ENCODE results near the gene KRTAP12-3.
"Not testable (repeated sequence)": the region's sequence is repeated elsewhere in the genome, so short reads cannot be mapped to it uniquely, and the experiment has no call there.

The KRTAP12-3 gene

GRCh38 chr21:44627831-44628233 is 29.9 kb upstream of the KRTAP12-3 start:
- not testable (repeated sequence) for DNase-seq

DNA sequence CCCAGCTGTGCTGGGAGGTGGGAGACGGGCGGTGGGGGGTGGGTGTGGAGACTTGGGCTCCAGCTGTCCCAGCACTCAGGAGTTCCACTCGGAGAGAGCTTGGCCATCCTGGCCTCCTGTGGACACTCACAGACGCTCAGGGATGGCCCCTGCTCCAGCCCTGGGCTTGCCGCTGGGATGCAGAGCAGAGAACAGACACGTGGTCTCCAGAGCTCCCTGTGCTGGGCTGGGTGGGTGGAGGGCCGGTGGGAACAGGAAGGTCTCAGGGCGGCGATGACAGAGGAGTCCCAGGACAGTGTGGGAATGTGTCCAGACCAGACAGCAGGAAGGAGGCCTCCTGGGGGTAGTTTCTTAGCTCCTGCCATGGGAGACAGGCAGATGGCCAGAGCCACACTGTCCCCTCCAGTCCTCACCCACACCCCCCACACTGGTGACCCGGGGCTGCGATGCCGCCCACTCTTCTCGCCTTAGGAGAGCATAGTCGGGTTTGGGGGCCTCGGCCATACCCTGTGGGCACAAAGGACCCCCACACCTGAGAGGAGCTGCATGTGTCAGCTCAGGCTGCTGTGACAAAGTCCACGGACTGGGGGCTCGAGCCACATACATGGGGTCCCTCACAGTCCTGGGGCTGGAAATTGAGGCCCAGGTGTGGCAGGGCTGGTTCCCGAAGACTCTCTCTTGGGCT is 28.9 kb upstream of the KRTAP12-3 start:
- DNase-seq: no peak

- DNase-seq: no peak
Observed at GRCh38 chr21:44630440-44630839, 27.3 kb upstream of the KRTAP12-3 start.

DNA sequence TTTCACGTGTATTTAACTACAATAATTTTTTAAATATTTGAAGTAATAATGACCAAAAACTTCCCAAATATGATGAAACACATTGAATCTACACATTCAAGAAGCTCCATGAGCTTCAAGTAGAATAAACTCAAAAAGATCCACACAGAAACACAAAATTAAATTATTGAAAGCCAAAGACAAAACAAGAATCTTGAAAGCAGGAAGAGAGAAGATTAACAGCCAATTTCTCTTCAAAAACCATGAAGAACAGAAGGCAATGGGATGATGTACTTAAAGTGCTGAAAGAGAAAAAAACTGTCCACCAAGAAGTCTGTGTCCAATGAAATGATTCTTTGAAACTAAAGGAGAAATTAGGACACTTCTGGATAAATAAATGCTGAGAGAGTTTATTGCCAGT is 25.7 kb upstream of the KRTAP12-3 start:
- no peak for DNase-seq

- no peak for DNase-seq
Observed at GRCh38 chr21:44636209-44637017, 21.3 kb upstream of the KRTAP12-3 start.

GRCh38 chr21:44637018-44637850 is 20.5 kb upstream of the KRTAP12-3 start, which contains the start of gene KRTAP10-10:
Gene KRTAP10-10 (plus strand): TSS chr21:44637356. CDS start chr21:44637418, 62 bp downstream.
- DNase-seq: no peak

DNA sequence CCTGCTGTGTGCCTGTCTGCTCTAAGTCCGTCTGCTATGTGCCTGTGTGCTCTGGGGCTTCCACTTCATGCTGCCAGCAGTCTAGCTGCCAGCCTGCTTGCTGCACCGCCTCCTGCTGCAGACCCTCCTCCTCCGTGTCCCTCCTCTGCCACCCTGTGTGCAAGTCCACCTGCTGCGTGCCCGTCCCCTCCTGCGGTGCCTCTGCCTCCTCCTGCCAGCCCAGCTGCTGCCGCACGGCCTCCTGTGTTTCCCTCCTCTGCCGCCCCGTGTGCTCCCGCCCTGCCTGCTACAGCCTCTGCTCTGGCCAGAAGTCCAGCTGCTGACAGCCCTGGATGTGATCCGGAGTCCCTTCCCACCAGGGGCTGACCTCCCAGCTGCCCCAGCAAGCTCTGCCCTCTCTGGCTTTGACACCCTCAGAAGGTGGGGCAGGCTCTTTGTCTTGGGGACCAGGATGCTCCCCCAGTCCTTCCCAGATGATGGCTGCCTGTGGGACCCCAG is 19.8 kb upstream of the KRTAP12-3 start:
- DNase-seq: not testable (repeated sequence)

DNA sequence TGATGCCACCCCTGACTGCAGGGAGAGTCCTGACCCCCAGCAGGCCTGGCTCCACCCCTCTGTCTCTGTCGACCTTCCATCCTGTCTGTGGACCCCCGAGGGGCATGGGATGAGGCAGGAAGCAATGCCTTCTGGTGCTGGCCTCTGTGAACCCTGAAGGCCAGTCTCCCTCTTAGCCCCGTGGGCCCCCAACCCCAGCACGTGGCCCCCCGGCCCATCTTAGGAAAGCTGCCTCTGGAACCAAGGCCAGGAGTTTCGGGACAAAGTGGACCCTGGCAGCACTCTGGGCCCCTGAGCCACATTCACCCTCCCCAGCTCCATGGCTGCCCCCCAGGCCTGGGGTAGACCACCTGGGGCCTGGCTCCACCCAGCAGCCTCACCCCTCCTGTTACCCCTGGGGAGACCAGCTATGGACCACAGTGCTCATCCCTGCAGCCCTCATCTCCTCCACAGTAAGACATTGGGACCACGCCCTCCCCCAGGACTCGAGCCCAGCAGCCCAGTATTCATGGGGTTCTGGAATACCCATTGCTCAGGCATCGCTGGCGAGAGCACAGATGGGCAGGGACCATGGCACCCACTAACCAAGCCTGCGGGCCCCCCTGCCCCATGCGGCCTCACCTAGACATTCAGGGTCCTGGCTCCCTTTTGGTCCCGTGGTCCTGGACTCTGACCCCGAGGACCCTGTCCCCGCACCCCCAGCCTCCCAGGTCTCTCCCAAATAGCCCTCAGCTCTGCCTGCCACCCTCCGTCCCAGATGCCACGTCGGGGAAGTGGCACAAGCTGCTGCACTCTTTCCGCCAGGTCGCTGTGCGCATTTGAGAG is 19.0 kb upstream of the KRTAP12-3 start:
- not testable (repeated sequence) for DNase-seq

GRCh38 chr21:44639331-44639655 is 18.4 kb upstream of the KRTAP12-3 start:
- DNase-seq: no peak

DNA sequence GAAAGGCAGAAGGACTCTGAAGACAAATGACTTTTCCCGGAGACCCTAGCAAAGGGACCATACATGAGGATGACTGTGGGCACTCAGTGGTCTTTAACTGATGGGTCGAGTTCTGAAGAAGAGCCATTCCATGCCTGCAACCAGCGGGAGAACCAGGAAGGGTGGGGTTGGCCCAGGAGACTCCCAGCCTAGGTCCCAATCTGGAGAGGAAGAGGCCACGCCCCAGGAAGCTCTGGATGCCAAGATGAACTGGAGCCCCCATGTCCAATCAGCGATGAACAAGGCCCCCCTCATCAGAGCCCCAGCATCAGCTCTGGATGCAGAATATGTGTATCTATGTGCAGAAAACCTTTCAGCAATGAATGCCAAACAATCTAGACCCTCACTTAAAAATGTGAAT is 17.0 kb upstream of the KRTAP12-3 start:
- no peak for DNase-seq

GRCh38 chr21:44643741-44644310 is 13.9 kb upstream of the KRTAP12-3 start:
- no peak for DNase-seq

DNA sequence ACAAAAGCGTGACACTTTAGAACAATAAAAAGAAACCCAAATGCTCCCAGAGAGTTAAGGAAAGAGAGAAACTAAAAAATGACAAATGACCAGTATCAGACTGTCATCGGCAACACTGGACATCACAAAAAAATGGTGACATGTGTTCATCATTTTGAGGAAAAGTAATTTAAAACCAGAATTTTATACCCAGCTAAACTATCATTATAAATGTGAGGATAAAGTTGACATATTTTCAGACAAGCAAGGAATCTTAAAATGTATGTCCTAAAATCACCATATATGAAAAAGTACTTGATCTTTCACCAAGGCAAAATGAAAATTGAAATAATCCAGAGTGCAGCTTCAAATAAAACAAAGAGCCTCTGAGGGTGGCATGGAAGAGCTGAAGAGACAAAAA is 12.9 kb upstream of the KRTAP12-3 start:
- DNase-seq: no peak

DNA sequence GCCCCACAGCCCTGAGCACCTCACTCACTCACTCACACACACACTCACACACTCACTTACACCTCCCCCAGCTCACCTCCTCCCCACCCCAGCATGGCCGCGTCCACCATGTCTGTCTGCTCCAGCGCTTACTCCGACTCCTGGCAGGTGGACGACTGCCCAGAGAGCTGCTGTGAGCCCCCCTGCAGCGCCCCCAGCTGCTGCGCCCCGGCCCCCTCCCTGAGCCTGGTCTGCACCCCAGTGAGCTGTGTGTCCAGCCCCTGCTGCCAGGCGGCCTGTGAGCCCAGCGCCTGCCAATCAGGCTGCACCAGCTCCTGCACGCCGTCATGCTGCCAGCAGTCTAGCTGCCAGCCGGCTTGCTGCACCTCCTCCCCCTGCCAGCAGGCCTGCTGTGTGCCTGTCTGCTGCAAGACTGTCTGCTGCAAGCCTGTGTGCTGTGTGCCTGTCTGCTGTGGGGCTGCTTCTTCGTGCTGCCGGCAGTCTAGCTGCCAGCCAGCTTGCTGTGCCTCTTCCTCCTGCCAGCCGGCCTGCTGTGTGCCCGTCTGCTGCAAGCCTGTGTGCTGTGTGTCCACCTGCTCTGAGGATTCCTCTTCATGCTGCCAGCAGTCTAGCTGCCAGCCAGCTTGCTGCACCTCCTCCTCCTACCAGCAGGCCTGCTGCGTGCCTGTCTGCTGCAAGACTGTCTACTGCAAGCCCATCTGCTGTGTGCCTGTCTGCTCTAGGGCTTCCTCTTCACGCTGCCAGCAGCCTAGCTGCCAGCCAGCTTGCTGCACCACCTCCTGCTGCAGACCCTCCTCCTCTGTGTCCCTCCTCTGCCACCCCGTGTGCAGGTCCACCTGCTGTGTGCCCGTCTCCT is 11.1 kb upstream of the KRTAP12-3 start, which contains the start of gene KRTAP10-11:
KRTAP10-11 (plus strand) TSS at position 49 of the 856 bp plus-strand sequence; CDS start at position 94, 45 bp downstream.
- not testable (repeated sequence) for DNase-seq

DNA sequence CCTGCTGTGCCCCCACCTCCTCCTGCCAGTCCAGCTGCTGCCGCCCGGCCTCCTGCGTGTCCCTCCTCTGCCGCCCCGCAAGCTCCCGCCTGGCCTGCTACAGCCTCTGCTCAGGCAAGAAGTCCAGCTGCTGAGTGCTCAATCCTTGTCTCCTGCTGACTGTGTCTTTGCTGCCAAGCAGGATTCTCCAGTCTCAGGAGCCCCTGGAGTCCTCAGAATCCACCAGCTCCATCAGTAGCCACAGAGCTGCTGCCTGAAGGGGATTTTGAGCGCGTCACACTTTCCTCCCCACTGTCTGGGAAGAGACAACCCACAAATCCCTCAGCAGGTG is 10.5 kb upstream of the KRTAP12-3 start:
- DNase-seq: no peak

DNA sequence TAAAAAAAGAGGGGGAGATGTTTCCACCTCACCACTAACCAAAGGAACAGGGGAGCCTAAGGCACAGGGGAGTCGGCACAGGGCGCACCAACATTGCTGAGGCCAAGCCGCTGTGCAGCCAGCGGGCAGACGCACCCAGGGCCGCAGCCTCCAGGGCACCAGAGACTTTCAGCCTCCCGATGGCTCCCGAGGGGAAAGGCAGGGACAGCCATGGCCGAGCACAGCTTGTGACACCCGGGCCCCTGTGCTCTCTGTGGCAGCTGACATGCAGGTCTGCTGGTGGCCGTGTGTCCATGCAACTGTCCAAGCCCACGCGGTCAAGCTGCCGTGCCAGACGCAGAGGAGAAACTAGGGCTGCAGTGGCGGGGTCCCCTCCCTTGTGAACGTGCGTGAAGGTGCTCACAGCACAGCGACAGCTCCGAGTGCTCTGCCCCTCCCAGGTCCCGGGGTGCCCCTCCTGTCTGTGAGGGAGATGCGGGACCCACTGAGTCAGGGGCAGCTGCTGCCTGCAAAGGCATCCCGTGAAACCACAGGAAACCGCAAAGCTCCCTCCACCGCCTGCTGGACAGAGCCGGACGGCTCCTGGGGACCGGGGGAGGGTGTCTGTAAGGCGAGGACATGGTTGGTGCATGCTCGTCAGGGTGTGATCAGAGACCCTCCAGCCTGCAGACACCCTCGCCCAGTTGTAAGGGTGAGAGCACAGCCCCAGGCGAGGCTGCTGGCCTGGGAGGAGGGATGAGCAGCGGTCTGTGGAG is 9.0 kb upstream of the KRTAP12-3 start:
- no peak for DNase-seq

- no peak for DNase-seq
Observed at GRCh38 chr21:44649521-44650100, 8.1 kb upstream of the KRTAP12-3 start.

- DNase-seq: no peak
Observed at GRCh38 chr21:44650265-44650972, 7.3 kb upstream of the KRTAP12-3 start.

DNA sequence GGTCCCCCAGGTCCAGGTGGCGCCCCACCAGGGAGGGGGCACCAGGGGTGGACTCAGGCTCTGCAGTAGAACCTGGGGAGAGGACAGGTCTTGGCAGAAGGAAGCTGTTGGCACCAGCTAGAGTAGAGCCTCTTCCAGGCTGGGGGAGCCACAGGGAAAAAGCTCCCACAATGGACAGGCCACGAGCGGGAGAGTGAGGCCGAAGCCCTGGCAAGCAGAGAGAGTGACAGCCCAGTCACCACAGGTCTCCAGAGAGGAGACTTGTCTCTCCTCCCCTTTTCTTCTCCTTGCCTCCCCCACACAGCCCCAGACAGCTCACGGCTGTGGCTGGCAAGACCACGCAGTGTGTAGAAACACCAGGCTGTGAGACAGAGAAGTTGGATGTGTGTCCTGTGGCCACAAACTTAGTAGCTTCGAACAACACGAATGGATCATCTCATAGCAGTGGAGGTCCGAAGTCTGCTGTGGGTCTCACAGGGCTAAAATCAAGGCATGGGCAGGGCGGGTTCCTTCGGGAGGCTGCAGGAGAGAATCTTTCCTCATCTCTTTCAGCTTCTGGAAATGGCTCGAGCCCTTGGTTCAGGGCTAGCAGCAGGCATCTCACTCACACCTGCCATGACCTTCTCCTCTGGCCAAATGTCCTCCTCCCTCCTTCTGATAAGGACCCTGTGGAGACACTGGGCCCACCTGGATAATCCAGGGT is 6.6 kb upstream of the KRTAP12-3 start:
- no peak for DNase-seq
